NCI-H2196 treated with DMSO at 0.1 percent for 48 hours (cell line): ENCODE measurements around the gene LY6G5B.

ENCODE experiments used
- DNase-seq: peaks from one replicate; lab custom pipeline; 2025; ENCODE audit not compliant: unreplicated experiment; lab: John Stamatoyannopoulos, UW

LY6G5B gene

GRCh38 chr6:31669676-31670075, at the start of gene LY6G5B:
LY6G5B (plus strand) TSS chr6:31669976; CDS start chr6:31670951, 975 bp downstream.
- no peak for DNase-seq

- peak; percentile 76 for DNase-seq
These were observed 49.0 kb upstream of the LY6G5B start, which contains the start of gene PRRC2A for GRCh38 chr6:31620586-31621319. PRRC2A (plus strand) TSS chr6:31620715; CDS start chr6:31622790, 2,075 bp downstream.

DNA sequence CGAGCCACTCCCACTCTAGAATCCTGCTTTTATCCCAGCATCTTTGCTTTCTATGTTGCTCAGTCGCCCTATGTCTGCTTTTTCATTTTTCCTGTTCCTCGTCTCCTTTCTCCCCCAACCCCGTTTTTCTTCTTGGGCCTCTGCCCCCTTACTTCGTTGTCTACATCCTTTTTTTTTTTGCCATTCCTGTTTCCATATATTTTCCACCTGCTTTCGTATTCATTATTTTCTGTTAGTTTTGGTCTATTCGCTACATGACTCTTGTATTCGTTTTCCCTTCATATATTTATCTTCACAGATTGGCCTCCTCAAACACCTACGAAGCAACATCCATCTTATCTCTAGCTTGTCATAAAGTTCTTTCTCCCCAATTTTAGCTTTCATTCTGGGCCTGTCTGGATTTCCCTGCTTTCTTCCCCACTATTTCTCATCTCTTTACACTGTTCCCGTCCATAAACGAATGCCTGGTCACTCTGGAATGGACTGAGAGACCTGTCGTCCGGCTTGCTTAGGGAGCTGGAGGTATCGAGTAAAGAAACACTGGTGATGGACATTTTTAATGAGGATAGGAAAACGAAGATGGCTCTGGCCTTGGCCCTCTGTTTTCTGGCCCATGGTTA, 48.3 kb upstream of the LY6G5B start:
- no peak for DNase-seq

- no peak for DNase-seq
These were observed 47.8 kb upstream of the LY6G5B start for GRCh38 chr6:31621991-31622390.

GRCh38 chr6:31622684-31623091, 47.1 kb upstream of the LY6G5B start:
- no peak for DNase-seq

DNA sequence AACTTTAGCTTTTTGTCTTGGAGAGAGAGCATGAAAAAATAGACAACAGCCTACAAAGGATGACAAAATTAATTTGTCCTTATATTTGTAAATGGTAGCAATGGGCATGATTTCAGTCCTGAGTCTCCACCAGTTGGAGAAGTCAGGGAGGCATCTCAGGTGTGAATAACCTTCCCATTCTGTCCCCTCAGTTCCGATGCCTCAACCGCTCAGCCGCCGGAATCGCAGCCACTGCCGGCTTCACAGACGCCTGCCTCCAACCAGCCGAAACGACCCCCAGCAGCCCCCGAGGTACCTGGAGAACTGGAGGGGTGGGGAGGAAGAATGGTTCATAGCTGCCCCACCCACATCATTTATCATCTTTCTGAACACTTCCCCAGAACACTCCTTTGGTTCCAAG, 45.7 kb upstream of the LY6G5B start:
- DNase-seq, result no peak

DNA sequence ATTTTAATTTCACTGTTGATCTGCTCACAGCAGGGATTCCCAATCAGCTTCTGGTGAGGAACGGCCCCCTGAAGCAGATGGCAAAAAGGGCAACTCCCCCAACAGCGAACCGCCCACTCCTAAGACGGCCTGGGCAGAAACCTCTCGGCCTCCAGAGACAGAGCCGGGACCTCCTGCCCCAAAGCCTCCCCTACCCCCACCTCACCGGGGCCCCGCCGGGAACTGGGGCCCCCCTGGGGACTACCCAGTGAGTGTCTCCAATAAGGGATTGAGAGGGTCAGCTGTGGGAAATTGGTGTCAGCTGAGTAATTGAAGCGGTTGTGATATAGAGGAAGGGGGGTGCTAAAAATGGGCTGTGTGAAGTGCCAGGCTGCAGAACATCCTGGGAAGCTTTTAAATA, 42.8 kb upstream of the LY6G5B start:
- DNase-seq, result no peak

GRCh38 chr6:31627690-31628287, 42.0 kb upstream of the LY6G5B start:
- no peak for DNase-seq

- DNase-seq, result no peak
These were observed 40.8 kb upstream of the LY6G5B start for GRCh38 chr6:31629014-31629413.

DNA sequence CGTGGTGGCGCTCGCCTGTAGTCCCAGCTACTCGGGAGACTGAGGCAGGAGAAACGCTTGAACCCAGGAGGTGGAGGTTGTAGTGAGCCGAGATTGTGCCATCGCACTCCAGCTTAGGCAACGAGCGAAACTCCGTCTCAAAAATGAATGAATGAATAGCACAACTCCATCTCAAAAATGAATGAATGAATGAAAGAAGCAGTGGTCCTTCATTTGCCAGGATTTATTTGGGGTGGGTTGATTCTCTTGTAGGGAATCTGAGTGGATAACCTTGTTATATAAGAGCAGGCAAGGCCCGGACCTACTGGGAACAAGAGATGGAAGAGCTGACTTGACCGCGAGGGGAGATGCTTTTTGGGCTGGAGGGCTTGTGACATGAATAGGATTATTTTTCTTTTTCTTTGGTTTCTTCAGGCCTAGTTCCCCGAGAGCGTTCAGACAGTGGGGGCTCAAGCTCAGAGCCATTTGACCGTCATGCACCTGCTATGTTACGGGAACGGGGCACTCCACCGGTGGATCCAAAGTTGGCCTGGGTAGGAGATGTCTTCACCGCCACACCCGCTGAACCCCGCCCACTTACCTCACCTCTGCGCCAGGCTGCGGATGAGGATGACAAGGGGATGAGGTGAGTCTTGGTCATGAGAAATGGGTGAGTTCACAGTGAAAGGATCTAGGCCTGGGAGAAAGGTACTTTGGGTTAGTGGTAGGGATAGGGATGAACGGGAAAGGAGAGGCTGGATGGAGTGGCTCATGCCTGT, 39.4 kb upstream of the LY6G5B start:
- no peak for DNase-seq

GRCh38 chr6:31631209-31631608, 38.6 kb upstream of the LY6G5B start:
- DNase-seq, result no peak

- no peak for DNase-seq
These were observed 38.0 kb upstream of the LY6G5B start for GRCh38 chr6:31631681-31632278.

DNA sequence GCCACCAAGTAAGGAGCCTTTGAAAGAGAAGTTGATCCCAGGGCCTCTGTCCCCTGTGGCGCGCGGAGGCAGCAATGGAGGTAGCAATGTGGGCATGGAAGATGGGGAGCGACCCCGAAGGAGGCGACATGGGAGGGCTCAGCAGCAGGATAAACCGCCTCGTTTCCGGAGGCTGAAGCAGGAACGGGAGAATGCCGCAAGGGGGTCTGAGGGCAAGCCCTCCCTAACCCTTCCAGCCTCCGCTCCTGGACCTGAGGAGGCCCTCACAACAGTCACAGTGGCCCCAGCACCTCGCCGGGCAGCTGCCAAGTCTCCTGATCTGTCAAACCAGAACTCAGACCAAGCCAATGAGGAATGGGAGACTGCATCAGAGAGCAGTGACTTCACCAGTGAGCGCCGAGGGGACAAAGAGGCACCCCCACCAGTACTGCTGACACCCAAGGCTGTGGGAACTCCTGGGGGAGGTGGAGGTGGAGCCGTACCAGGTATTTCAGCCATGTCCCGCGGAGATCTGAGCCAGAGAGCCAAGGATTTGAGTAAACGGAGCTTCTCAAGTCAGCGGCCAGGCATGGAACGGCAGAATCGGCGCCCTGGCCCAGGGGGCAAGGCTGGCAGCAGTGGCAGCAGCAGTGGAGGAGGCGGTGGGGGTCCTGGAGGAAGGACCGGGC, 37.4 kb upstream of the LY6G5B start:
- no peak for DNase-seq

GRCh38 chr6:31633447-31633846, 36.3 kb upstream of the LY6G5B start:
- DNase-seq, result no peak

DNA sequence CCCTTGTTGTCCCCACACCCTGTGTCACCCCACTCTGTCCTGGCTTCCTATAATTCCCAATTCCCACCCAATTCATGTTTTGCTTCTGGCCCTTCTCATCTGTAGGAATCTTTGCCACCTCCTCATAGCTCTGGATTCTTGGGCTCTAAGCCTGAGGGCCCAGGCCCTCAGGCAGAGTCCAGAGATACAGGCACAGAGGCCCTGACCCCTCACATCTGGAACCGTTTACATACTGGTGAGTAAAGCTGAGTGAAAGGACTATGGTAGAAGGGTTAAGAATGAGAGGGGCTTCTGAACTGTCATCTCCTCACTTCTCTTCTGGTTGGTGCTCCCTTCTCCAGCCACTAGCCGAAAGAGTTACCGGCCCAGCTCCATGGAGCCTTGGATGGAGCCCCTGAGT, 35.6 kb upstream of the LY6G5B start:
- DNase-seq, result no peak

DNA sequence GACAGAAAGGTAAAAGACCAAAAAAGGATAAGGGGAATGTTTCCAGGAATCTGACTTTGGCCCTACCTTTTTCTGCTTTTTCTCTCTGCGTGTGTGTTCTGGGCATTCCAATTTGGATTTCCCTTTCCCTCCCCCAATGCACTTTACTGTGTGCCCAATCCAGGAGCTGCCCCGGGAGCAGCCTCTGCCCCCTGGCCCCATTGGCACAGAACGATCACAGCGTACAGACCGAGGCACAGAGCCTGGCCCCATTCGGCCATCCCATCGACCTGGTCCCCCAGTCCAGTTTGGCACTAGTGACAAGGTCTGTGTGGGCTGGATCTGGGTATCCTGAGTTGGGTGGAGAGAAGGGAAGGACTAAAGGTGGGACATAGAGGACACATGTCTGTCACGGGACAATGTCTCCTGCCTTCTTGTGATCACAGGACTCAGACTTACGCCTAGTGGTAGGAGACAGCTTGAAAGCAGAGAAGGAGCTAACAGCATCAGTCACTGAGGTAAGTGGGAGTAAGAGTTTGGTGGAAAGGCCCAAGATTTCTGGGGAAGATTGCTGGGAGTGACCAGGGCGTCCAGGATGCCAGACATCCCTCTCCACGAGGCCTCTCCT, 34.7 kb upstream of the LY6G5B start:
- DNase-seq, result no peak

- no peak for DNase-seq
These were observed 32.8 kb upstream of the LY6G5B start for GRCh38 chr6:31636698-31637596.

- DNase-seq, result no peak
These were observed 30.7 kb upstream of the LY6G5B start for GRCh38 chr6:31639043-31639442.

DNA sequence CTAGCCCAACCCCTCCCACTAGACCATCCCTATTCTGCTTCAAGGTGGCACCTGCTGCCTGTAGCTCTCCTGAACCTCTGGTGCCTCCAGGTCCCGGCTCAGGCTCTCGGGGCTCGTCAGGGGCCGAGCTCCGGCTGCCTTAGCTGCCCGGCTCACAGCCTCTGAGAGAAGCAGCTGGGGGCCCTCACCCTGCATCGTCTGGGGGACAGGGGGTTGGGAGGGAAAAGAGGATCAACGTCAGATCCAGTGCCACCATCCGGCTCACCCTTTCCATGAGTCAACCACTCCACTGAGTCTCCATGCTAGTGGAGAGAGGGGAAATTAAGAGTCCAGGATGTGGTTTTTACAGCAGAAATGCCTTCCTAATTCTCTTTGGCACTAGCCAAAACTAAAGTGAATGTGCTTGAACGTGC, 30.3 kb upstream of the LY6G5B start:
- no peak for DNase-seq
